NCI-H1436 treated with DMSO at 0.1 percent for 48 hours (cell line): Measurements from ENCODE around the gene STUB1.
"Not testable (repeated sequence)": the region's sequence is repeated elsewhere in the genome, so short reads cannot be mapped to it uniquely, and the experiment has no call there.

ENCODE experiments used
- DNase-seq: peaks from one replicate; lab custom pipeline; 2025; lab: John Stamatoyannopoulos, UW

Gene STUB1

GRCh38 chr16:678858-679813 is 1.1 kb upstream of the STUB1 start:
- no peak for DNase-seq

GRCh38 chr16:680625-680945 is 375 bp downstream of the STUB1 start:
- no peak for DNase-seq

- no peak for DNase-seq
These were observed 946 bp downstream of the STUB1 start for GRCh38 chr16:680967-681745.

- no peak for DNase-seq
These were observed 1.7 kb downstream of the STUB1 start for GRCh38 chr16:681746-682427.

- no peak for DNase-seq
These were observed 2.5 kb downstream of the STUB1 start for GRCh38 chr16:682493-683395.

GRCh38 chr16:683396-684070 is 3.3 kb downstream of the STUB1 start:
- no peak for DNase-seq

- peak; percentile 60 for DNase-seq
These were observed 4.0 kb downstream of the STUB1 start, which contains the start of gene JMJD8 for GRCh38 chr16:684071-684794. JMJD8 (minus strand) TSS chr16:684334; CDS start chr16:684319, 15 bp downstream.

- DNase-seq, result no peak
These were observed 4.9 kb downstream of the STUB1 start for GRCh38 chr16:684961-685696.

GRCh38 chr16:685967-686366 is 5.8 kb downstream of the STUB1 start:
- no peak for DNase-seq

- no peak for DNase-seq
These were observed 6.5 kb downstream of the STUB1 start for GRCh38 chr16:686459-687260.

GRCh38 chr16:687499-687898 is 7.3 kb downstream of the STUB1 start:
- DNase-seq, result no peak

GRCh38 chr16:689175-689897 is 9.1 kb downstream of the STUB1 start:
- DNase-seq, result no peak

GRCh38 chr16:691242-691641 is 11.0 kb downstream of the STUB1 start:
- not testable (repeated sequence) for DNase-seq

GRCh38 chr16:692356-693108 is 12.3 kb downstream of the STUB1 start:
- no peak for DNase-seq

- no peak for DNase-seq
These were observed 13.2 kb downstream of the STUB1 start for GRCh38 chr16:693364-693763.

- DNase-seq, result no peak
These were observed 13.6 kb downstream of the STUB1 start for GRCh38 chr16:693766-694165.

GRCh38 chr16:694187-694862 is 14.1 kb downstream of the STUB1 start:
- DNase-seq, result no peak
